ENCODE data around the gene LURAP1L. TPM values are rescaled to one million over a fixed set of nuclear protein-coding genes. Genes with fewer than 3 reads are reported as not detected.

The LURAP1L gene, protein sequence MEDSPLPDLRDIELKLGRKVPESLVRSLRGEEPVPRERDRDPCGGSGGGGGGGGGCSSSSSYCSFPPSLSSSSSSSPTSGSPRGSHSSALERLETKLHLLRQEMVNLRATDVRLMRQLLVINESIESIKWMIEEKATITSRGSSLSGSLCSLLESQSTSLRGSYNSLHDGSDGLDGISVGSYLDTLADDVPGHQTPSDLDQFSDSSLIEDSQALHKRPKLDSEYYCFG
- total RNA-seq (1 to 10 TPM; 1.7 to 5.1 (median 3.0) TPM), polyA plus RNA-seq (10 to 100 TPM in 1 of 2 donors, 1 to 10 TPM in 1; 5.9 to 10.8 TPM)
- long read RNA-seq, donor 1, transcript LURAP1L-201 (2 exons, 1,753 nt) = major isoform, 23 of 23 reads
- long read RNA-seq, donor 1, partial matches to known transcripts = 0 of 23 reads
- long read RNA-seq, donor 1, other reads (novel, unspliced or antisense) = 0 of 23 reads
- long read RNA-seq, donor 2, transcript LURAP1L-201 (2 exons, 1,753 nt) = major isoform, 6 of 7 reads
- long read RNA-seq, donor 2, partial matches to known transcripts = 0 of 7 reads
- long read RNA-seq, donor 2, other reads (novel, unspliced or antisense) = 0 of 7 reads
- long read RNA-seq, donor 3, transcript LURAP1L-201 (2 exons, 1,753 nt) = major isoform, 13 of 16 reads
- long read RNA-seq, donor 3, partial matches to known transcripts = 0 of 16 reads
- long read RNA-seq, donor 3, other reads (novel, unspliced or antisense) = 3 of 16 reads

DNA sequence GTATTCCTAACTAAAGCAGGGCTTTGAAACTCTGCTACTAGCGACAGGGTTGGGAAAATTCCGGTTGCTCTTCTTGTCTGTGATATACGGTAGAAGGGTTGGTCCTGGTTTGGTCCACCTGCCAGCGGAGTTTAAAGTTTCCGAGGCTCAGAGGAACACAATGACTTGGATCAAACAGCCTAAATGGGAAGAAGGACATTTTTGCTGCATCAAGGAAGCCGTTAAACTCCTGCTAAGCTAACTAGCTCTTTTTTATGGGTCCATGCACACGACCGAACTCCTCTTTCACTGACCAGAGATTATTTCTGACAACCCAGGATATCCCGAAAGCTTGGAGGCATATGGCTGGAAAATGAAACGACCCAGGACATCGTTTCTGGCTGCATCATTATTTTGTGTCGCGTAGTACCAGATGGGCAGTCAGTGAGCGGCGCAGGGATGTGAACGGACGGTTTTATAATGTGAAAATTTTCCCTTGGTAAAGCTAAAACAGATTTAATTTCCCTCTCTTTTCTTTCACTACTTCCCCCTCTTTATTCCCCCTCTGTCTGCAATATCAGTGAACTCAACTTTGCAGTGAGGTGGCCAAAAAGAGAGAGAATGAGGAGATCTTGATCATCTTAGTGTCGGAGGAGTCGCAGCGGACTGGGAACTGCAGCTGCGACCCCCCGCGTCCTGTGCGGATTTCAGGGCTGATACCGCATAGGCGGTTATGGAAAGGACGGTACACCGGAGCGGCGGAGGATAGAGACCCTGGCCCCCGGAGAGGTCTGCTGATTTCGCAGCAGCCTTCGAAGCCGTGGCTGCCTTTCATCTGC is at the start of gene LURAP1L:
Gene LURAP1L, plus strand, starts transcription at position 160 of the 818 bp plus-strand sequence. CDS start 696 bp downstream, outside the sequence.
- intact Hi-C loops (cut with DNase I) = no loop called here
- Histone ChIP-seq H3K4me1 (ENCODE audit: insufficient read depth) (no peaks in the 10 kb centered on the region), H3K9me3 (no peaks in the 10 kb centered on the region), H3K36me3 (no peaks in the 10 kb centered on the region), H3K27me3 (no peaks in the 10 kb centered on the region), H3K4me3 (peak within 1 kb of the TSS; percentile 75), H3K27ac (peak within 1 kb of the TSS; percentile 70 to 75)
- peak in 4 of 5 donors; percentile 24 to 57 (median 27) for DNase-seq
- TF ChIP-seq EP300 (IDR thresholded peaks at IDR 0.05) (no peak), POLR2A (IDR thresholded peaks at IDR 0.05) (no peak)
- TF ChIP-seq, protein P1, sequence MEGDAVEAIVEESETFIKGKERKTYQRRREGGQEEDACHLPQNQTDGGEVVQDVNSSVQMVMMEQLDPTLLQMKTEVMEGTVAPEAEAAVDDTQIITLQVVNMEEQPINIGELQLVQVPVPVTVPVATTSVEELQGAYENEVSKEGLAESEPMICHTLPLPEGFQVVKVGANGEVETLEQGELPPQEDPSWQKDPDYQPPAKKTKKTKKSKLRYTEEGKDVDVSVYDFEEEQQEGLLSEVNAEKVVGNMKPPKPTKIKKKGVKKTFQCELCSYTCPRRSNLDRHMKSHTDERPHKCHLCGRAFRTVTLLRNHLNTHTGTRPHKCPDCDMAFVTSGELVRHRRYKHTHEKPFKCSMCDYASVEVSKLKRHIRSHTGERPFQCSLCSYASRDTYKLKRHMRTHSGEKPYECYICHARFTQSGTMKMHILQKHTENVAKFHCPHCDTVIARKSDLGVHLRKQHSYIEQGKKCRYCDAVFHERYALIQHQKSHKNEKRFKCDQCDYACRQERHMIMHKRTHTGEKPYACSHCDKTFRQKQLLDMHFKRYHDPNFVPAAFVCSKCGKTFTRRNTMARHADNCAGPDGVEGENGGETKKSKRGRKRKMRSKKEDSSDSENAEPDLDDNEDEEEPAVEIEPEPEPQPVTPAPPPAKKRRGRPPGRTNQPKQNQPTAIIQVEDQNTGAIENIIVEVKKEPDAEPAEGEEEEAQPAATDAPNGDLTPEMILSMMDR (IDR thresholded peaks at IDR 0.05) = no peak
- WGBS, 3 donors = 0 to 1% (median 1%) methylated on average over 34 of the region's 34 CpGs

DNA sequence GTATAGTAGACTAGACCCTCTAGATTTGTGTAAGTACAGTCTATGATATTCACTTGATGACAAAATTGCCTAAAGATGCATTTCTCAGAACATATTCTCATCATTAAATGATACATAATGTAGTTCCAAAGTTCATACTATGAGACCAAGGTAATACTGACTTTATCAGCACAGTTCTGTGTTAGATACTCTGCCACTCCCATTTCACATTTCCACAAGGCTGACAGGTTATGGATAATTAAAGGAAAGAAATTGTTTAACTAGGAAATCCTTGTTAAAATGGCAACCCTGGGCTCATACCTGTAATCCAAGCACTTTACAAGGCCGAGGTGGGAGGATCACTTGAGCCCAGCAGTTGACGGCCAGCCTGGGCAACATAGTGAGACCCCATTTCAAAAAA is 48.0 kb upstream of the LURAP1L start:
- TF ChIP-seq, protein P1 (IDR thresholded peaks at IDR 0.05) = no peak
- TF ChIP-seq POLR2A (IDR thresholded peaks at IDR 0.05) (no peak), EP300 (IDR thresholded peaks at IDR 0.05) (no peak)
- DNase-seq = no peak
- Histone ChIP-seq H3K9me3 (no peaks in the 10 kb centered on the region), H3K27ac (no peak overlapping the region), H3K4me3 (no peak overlapping the region), H3K36me3 (no peaks in the 10 kb centered on the region), H3K27me3 (no peaks in the 10 kb centered on the region), H3K4me1 (ENCODE audit: insufficient read depth) (no peaks in the 10 kb centered on the region)
- intact Hi-C loops (cut with DNase I) = loop anchor here in 3 of 4 donors (10.0 kb wide), 2 partner anchors 158 to 358 kb away; no protein-coding TSS in a partner anchor
- WGBS, 3 donors = 94 to 96% (median 95%) methylated on average over 2 of the region's 2 CpGs

DNA sequence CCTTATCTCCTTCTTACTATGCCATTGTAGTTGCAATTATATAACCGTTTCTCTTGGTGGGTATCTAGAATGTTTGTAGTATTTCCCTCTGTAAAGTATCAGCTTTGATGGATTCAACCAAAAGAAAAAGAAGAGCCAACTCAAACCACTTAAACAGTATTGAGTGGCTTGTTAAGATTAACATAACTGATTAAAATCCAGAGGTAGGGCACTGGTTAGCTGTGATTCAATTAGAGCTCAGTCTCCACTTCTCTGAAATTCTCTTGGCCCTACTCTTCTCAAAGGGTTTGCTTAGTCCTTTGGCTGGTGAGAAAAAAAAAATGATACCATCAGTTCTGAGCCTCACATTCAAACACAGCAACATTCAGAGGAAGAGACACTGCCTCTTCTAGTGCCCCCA is 44.6 kb upstream of the LURAP1L start:
- no peaks in the 10 kb centered on the region for H3K4me1 ChIP-seq (ENCODE audit: insufficient read depth)
- intact Hi-C loops (cut with DNase I) = no loop called here
- H3K27ac ChIP-seq = no peak overlapping the region
- TF ChIP-seq EP300 (IDR thresholded peaks at IDR 0.05) (no peak), POLR2A (IDR thresholded peaks at IDR 0.05) (no peak)
- TF ChIP-seq, protein P1 (IDR thresholded peaks at IDR 0.05) = no peak
- H3K9me3 ChIP-seq = no peaks in the 10 kb centered on the region
- H3K4me3 ChIP-seq = no peak overlapping the region
- WGBS, 3 donors = 80 to 88% (median 86%) methylated on average over 1 of the region's 1 CpG
- H3K36me3 ChIP-seq = no peaks in the 10 kb centered on the region
- no peaks in the 10 kb centered on the region for H3K27me3 ChIP-seq
- no peak for DNase-seq

DNA sequence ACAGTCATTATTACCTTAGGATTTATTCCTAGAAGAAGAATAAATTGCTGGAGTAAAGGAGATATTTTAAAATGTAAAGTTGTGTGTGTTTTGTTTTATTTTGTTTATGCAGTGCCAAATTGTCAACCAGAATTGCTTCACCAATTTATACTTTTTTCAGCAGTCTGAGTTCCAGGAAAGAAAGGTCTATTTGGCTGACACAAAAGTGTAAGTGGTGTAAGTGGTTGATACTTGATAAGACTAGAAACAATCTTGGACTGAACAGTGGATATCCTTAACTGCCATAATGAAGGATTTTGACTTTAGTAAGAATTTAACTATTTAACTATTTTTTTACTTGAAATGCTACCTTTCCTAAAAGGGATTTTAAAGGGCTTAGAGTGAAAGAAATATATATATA is 43.9 kb upstream of the LURAP1L start:
- H3K4me3 ChIP-seq = no peak overlapping the region
- no peaks in the 10 kb centered on the region for H3K36me3 ChIP-seq
- no peak overlapping the region for H3K27ac ChIP-seq
- H3K4me1 ChIP-seq (ENCODE audit: insufficient read depth) = no peaks in the 10 kb centered on the region
- no peaks in the 10 kb centered on the region for H3K9me3 ChIP-seq
- no peak for DNase-seq
- intact Hi-C loops (cut with DNase I) = no loop called here
- no peaks in the 10 kb centered on the region for H3K27me3 ChIP-seq
- TF ChIP-seq POLR2A (IDR thresholded peaks at IDR 0.05) (no peak), EP300 (IDR thresholded peaks at IDR 0.05) (no peak)
- TF ChIP-seq, protein P1 (IDR thresholded peaks at IDR 0.05) = no peak

Measured in ovary (tissue), 10 donors.